ENCODE measurements around the gene MYO5C.
A peak's percentile ranks its signal among the peaks of the same experiment; 100 is the strongest.

The MYO5C gene, protein sequence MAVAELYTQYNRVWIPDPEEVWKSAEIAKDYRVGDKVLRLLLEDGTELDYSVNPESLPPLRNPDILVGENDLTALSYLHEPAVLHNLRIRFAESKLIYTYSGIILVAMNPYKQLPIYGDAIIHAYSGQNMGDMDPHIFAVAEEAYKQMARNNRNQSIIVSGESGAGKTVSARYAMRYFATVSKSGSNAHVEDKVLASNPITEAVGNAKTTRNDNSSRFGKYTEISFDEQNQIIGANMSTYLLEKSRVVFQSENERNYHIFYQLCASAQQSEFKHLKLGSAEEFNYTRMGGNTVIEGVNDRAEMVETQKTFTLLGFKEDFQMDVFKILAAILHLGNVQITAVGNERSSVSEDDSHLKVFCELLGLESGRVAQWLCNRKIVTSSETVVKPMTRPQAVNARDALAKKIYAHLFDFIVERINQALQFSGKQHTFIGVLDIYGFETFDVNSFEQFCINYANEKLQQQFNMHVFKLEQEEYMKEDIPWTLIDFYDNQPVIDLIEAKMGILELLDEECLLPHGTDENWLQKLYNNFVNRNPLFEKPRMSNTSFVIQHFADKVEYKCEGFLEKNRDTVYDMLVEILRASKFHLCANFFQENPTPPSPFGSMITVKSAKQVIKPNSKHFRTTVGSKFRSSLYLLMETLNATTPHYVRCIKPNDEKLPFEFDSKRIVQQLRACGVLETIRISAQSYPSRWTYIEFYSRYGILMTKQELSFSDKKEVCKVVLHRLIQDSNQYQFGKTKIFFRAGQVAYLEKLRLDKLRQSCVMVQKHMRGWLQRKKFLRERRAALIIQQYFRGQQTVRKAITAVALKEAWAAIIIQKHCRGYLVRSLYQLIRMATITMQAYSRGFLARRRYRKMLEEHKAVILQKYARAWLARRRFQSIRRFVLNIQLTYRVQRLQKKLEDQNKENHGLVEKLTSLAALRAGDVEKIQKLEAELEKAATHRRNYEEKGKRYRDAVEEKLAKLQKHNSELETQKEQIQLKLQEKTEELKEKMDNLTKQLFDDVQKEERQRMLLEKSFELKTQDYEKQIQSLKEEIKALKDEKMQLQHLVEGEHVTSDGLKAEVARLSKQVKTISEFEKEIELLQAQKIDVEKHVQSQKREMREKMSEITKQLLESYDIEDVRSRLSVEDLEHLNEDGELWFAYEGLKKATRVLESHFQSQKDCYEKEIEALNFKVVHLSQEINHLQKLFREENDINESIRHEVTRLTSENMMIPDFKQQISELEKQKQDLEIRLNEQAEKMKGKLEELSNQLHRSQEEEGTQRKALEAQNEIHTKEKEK (N-terminal part only)

DNA sequence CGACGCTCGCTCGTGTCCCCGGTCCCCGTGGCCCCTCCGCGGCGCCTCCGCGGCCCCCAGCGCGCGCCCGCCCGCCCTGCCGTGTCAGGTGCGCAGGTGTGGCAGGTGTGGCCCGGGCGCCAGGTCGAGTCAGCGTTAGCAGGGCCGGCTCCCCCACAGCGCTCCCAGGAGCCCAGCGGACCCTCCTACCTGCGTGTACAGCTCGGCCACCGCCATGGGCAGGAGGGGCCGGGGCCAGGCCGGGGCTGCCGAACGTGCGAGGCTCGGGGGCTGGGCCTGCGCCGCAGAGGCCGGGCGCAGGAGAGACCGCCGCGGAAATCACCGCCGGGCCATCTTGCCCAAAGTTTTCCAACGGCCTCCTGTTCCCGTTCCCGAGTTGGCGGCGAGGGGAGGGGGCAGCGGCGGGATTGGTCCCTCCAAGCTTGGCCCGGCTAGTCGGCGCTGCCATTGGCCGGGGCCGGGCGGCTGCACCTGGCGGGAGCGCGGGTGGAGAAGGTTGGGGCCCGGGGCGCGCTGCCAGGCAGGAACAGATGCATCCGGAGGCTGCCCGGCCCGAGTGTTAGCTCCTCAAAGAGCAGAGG, at the start of gene MYO5C:
Gene MYO5C (minus strand): TSS at position 384 of the 581 bp plus-strand sequence. CDS start 168 bp downstream, at position 216.
- peak; percentile 65 for DNase-seq

DNA sequence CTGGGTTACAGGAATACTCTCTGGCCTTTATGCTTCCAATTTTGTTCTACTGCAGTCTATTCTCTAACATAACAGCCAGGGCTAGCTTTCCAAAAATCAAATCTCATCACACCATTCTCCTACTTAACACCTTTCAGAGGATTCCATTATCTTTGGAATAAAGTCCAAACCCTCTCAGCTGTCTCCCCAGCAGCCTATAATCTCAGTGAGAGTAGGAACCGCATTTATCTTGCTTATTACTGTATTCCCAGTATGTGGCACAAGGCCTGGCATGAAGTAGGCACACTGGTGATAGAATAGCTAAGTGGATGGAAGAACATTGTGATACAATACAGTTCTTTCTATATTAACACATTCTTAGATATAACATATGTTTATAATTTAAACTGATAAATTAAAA, 49.0 kb upstream of the MYO5C start:
- DNase-seq, result no peak

DNA sequence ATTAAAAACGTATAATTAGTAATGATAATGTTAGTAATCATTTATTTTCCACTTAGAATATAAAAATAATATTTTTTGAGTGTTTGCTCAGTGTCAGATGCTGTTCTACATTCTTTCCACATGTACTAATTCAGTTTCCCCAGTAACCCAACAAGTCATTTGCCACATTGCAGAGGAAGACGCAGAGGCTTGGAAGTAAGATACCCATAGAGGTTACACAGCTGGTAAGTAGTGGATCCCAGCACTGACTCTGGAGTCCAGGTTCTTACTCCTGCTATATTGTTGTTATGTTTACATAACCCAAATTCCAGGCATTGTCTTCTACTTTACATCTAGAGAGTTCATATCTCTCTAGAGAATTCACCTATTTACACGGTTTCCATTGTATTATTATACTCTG, 48.2 kb upstream of the MYO5C start:
- no peak for DNase-seq

DNA sequence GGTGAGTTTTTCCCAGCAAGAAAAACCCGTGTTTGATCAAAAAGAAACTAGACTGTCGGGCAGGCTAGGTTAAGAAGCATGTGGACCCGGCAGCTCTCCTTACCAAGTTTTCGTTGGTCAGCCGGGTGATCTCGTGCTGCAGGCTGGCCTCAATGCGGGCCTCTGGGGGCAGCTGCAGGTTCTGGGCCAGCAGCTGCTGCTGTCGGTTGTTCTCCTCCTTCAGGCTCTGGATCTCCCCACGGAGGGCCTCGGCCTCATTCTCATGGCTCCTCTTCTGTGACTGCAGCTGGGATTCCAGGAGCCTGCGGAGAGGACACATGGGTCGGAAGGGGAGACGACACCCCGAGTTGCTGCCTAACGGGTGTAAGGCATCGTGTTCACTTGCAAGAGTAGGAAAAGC, 44.5 kb upstream of the MYO5C start:
- no peak for DNase-seq

DNA sequence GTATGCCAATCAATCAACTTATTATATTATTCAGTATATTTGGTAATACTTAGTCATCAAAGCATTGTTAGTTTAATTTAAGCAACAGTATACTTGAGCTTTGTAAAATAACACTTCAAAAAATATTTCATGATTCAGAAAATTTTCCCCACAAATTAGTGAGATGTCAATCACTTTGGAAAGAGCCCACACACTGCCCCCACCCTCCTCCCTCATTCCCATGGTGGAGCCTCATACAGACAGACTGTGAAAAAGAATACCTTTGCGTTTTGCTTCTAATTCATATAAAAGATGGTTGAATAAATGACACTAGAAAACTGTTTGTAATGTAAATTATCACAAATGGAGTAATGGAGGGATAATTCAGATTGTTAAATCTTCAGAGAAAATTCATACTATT, 43.3 kb upstream of the MYO5C start:
- no peak for DNase-seq

DNA sequence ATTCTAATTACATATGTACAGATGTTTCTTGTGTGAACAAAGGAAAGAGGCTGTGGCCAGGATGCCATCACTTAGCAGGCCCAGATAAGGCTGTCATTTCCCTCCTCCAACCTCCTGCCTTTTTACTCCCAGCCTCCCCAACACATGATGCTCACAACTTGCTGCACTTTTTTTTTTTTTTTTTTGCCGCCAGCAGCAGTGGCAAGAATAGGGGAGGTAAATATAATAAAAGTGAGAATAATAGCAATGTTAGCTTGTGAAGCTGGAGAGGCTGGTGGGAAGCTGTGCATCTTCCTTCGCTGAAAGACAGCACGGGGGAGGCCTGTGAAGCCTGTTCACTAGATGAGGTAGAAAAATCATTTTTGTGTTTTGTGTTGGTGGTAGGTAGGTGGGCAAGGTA, 42.5 kb upstream of the MYO5C start:
- no peak for DNase-seq

DNA sequence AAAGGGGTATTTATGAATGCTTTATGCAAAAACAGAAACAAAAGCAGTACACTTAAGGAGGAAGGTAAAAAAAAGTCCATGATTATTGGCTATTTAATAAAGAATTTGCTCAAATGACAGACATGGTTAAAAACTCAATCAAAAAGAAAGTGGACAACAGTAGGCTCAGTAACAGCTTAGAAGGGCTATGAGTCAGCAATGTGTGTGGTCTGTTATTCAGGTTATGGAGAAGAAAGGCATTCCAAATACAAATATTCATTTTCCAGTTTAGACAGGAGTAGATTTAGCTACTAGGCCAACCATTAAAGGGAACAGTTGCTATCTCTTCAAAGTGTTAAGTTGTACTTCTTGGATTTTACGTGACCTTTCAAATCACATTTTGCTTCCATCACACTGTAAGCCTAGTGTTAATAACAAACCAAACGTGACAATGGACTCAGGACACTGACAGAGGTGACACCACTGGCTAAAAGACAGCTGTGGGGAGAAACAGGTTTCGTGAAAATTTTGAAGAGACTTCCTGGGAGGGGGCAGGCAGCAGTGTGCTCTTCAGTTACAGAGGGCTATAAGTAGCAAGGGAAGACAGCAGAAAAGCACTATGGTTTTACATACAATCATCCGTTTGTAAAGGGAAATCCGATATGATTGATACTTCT, 41.7 kb upstream of the MYO5C start:
- DNase-seq, result peak; percentile 21

DNA sequence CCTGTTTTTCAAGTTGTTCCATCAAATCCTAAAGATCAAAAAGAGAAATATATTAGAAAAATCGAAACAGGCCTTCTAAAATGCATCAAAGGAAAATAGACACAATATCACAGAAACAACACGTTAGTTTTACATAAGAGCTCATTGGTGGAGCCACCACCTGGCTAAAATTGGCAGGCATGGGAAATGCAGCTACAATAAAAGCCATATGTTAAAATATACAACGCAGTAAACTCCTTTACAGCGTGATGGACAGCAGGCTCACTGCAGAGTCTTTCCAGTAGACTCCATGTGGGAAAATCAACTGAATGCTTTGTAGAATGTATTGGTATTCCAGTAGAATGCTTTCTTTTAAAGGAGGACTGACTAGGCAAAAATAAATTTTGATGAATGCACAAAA, 40.9 kb upstream of the MYO5C start:
- no peak for DNase-seq

DNA sequence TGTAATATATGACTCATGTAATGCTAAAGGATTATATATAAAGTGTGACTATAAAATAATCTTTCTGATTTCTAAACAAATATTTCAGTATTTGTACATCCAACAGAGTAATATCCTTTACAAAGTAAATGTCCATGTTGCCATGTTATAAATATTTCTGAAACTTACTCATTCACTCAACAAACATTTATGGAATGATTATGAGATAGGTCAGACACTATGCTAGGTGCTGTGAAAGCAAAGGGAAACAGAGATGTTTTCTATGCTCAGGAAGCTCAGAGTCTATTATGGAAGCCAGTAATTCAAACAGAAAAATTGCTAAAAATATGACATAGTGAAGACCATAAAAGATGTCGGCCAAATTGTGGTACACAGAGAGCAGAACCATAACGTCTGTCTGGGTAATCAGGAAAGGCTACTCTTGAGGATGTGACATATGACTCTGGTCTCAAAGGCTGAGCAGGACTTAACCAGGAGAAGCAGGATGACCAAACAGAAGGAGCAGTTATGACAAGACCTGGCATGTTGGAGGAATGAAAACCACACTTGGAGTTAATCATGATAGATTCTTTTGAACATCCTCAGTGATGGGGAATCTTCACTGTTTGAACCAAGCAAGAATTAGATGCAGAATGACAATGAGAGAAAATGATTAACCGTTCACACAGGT, 39.0 kb upstream of the MYO5C start:
- DNase-seq, result no peak

DNA sequence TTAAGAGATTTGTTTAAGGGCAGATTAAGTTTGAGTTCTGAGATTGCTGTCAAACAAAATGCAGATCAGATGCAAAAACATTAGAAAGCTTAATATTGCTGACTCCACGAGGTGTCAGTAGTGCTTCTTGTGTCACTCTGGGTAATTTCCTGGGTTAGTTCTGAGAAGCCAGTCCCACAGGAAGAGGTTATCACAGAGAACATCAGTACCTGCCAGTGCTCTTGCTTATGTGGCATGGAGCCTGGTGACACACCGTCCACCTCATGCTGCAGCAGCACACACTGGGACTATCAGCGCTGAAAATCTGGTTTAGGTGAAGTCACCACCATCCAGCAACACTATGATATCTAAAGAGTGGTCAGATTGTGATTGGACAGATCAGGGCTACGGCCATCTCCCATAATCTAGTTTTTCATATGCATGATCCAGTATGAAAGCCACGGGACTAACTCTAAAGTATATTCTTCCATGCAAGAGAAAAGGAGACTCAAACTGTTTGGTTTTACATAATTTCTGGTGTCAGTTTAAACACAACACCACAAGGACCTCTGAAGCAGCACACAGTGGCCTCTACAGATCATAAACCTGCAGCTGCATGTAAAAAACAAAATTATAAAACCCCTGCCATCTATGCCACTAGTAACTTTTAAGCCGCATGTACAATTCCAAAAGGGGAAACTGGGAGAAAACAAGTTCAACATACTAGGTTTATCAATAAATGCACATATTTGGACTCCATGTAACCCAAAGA, 36.1 kb upstream of the MYO5C start:
- DNase-seq, result peak; percentile 2

DNA sequence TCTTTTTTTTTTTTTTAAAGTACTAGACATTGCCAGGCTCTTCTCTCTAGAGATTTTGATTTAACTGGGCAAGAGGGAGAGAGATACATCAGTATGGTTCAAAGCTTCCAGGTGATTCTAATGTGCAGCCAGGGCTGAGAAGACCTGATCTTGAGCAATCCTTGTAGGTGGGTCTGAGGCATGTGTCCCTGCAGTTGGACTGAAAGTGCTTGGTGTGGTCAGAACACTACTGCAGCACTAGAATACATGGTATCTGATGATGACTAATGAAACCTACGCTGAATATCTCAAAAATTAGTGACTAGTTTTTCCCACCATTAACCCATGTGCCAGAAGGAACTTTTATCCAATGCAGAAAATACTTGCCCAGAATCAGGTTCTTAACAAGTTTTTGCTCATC, 34.4 kb upstream of the MYO5C start:
- no peak for DNase-seq

DNA sequence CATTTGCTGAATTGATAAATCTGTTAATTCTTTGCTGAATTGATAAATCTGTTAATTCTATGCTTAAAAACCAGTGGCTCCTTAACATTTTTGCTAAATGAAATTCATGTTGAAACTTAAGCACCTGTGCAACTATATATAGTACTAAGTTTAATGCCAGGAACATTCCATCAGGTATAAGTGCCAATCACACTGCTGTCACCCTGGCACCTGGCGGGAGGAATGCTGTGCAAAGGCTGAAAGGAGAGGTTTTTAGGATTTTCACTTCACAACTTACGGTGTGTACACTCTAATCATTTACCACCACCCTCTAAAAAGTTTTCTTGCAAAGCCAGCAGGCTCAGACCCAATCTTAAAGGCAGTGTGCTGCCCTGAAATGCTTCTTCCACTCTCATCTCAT, 33.5 kb upstream of the MYO5C start:
- no peak for DNase-seq

DNA sequence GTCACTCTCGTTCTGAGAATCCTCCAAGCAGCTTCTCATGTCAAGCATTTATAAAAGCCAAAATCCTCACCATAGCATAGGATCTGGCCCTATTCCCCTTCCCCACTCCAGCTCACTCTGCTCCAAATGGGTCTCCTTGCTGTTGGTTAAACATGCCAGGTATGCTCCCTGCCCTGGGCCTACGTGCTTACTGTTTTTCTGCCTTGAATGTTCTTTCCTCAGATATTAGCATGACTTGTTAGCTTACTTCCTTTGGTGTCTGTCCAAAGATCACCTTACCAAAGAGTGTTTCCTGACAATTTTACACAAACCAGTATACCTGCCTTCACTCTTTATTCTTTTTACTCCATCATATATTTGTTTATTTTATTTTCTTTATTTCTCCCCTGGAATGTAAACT, 33.1 kb upstream of the MYO5C start:
- no peak for DNase-seq

DNA sequence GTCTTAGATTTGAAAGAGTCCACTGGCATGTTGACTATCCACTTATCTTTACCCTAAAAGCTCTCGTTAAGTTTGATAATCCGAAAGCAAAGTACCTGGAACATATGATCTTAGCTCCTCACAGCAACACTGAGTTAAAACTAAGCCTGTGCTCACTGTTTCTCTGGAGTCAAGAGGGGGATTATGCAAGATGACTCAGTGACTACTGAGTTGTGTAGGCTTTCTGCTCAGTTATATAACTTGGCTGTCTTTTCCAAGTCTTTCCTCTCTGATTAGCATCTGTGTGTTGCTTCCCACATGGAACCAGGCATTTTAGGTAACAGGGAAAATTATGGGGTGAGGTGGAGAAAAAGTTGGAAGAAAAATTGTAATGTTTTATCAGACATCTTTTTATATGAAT, 31.2 kb upstream of the MYO5C start:
- DNase-seq, result no peak

DNA sequence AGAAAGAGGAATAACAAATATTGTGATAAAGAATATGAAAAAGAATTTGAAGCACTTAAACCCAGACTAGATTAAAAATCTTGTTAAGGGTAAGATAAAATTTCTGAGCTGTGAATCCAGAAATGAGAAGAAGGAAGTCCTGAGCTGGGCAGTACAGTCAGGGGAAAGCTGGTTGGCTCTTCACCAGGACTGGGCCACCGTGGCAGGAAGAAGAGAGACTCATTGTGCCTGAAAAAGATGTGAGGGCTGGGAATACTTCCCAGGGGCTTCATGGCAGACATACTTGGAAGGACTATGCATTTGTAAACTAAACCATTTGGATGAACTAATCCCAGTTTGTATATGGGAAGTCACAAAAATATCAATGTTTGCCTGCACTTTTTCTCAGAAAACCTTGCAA, 28.5 kb upstream of the MYO5C start:
- no peak for DNase-seq

DNA sequence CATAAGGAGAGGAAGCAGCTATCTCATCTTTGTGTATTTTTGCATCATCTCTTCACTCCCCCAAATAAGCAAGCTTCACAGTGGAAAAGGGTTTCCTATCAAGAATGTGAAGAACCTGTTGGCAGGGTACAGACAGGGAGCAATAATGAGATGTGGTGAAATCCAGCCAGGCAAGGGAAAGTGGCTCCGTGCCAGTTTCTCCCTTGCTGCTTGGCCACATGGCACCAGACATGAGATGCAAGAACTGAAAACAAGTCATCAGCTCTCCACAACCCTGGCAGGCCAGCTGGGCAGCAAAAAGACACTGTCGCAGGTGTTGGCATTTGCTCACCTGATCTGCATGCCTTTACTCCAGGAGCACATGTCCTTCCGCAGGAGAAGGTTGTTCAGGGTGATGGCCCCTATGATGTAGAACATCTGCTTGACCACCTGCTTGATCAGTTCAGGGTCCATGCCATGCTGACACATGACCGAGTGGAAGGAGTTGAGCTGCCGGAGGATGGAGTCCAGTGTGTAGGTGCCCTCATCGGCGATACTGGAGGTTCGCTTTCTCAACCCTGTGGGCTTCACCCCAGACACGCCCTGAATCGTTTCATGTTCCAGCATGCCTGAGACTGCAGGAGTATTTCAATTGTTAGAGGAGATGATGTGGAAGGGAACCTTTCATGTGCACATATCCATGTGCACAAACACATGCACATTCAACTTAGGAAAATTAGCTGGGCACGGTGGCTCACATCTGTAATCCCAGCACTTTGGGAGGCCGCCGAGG, 23.3 kb upstream of the MYO5C start:
- no peak for DNase-seq

DNA sequence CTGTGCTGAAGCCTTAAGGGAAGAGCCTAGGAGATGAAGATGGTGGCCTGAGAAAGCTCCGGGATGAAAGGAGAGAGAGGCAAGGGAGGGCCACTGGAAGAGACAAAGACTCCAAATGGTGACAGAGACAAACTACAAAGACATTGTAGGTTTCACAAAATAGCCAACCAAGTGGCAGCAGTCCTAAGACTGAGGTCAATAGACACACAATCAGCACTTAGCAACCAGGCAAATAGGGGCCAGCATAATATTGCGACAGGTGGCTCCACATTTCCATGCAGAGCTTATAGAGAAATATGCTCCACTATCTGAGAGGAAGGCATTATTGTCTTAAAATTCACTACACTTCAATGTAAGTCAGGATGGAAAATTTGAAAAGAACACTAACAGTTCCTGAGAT, 22.1 kb upstream of the MYO5C start:
- no peak for DNase-seq

DNA sequence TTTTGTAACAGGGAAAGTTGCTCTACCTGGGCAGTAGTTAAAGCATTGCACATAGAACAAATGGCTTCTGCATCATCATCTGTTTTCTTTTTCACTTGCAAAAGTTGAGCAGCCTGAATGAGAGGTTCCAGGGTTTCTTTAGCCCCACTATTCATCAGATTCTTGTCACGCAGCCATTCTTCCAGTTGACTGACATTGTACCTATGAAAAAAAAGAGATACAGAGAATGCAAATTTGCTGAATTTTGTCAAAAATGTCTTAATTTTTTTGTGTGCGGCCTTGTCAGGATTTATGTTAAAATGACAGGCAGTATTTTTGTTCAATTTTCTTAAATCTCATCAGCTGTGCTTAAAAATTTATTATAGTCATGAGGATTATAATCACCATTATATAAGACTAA, 21.4 kb upstream of the MYO5C start:
- no peak for DNase-seq

DNA sequence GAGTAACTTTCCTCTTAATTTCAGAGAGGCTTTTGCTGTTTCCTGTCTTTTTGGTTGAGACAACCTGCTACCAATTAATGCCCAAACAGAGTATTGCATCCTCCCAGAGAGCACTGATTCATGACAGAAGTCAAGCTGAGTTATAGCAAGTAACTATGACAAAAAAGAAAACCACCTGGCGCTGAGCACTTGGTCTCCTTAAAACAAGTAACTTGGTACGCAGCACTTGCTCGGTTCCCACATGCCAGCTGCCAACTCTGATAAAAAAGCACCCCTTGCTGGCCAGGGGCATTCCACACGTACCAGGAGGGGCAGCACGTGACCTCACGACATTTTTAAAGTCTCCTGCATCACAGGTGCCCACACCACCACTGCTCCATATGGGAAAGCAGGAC, 13.5 kb upstream of the MYO5C start:
- DNase-seq, result no peak

DNA sequence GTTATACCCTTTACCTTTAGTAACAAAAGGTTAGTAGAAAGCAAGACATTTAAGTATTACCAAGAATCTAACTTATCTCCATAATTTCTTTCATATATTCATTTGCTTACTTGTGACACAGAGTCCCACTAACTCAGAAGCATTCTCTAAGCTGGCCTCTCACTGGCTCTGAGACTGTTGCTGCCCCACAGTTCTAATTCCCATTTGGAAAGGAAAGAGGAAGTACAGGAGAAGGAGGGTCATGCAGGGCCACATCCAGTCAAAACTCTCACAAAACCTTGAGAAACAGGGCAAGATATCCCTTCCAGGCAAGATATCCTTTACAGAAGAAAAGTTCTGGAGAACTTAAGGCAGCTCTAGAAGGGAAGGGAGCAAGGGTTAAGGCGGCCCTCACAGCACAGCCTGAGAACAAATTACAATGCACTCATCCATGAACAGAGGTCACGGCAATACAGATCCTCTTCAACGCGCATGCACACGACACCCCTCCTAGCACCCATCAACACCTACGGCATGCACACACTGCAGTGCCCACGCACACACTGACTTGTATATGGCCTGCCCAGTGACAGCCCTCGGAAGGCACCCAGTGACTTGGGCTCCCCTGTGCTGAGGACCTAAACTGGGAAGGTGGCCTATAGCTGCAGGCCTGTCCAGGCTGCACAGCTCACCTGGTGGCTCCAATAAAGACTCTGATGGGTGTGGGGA, 13.0 kb upstream of the MYO5C start:
- DNase-seq, result no peak

All from NCI-H510A treated with DMSO at 0.1 percent for 48 hours (cell line).